HG02981 (cell line): ENCODE results near the gene NKAIN2.

Experiments used
- ATAC-seq: cut with Tn5 transposase; IDR thresholded peaks from one replicate; pipeline ENCODE4 v1.9.1; 2021; ENCODE audit warnings: mild to moderate bottlenecking, moderate library complexity; ENCODE audit not compliant: unreplicated experiment

Gene NKAIN2

DNA sequence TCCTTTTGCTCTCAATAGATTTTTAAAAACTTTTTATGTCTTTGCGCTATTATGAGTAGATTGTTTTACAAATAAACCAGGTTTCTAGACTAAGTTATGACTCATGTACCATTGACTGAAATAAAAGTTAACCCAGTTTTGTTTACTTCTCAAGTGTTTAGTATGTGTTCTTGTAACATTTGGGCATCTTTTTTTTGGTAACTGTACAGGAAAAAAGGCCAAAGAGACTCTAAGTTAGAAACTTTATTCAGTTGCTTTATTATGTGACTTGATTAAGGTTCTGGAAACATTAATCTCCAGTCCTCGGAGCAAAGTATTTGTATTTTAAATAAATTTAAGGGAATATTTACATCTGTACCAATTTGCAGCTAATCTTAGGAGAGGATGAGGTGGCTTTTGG is 2.9 kb downstream of the NKAIN2 start:
- no peak for ATAC-seq

- no peak for ATAC-seq
Measured at GRCh38 chr6:123808556-123808955, 4.9 kb downstream of the NKAIN2 start.

DNA sequence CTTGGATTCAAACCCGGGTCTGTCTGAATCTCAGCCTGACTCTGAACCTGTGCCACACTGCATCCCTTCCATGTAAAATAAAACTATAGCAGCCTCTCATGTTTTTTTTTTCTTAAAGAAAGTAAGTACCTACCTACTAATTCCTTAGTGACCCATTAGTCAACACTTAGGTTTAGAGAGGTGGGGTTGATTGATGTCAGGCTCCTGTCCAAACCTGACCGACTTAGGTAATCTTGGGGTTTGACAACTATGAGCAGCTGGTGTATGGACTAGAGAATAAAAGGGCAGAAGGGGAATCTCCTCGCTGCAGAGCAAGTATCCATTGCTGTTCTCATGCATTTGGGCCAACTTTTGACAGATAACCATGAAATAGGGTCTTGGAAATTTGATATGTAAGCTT is 6.5 kb downstream of the NKAIN2 start:
- no peak for ATAC-seq

DNA sequence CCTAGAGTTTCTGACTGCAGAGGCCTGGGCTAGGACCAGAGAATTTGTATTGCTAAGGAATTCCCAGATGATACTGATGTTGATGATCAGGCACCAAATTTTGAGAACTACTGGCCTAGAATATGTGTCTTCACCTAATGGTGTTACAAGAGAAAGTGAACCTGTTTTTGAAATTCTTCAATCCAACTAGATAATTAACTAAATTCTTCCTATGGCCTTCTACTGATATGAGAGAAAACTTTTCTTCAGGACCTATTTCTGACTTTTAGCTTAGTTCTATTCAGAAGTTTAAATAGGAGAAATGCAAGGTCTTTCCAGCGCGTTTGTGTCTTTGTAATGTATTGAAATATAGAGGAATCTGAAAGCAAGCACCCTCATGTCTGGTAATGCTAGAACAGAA is 7.3 kb downstream of the NKAIN2 start:
- no peak for ATAC-seq

- no peak for ATAC-seq
Measured at GRCh38 chr6:123811378-123811777, 7.7 kb downstream of the NKAIN2 start.

GRCh38 chr6:123812621-123813020 is 9.0 kb downstream of the NKAIN2 start:
- no peak for ATAC-seq

DNA sequence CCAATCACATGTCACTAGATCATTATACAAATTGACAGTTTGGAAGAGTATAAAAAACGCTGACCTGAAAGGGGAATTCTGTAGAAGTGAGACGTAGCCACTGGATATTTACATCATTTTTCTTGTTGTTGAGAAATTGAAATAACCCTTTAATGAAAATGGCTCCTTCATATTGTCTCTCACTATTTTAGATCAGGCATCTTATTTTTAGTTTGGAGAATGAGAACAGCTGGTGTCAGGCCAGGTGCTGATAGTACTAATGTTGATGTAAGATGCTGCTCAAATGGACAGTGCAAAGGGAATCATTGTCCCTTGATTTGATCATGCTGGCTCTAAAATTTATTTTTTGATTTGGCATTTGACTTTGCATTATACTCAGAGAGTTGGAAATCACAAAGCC is 17.4 kb downstream of the NKAIN2 start:
- ATAC-seq = no peak

DNA sequence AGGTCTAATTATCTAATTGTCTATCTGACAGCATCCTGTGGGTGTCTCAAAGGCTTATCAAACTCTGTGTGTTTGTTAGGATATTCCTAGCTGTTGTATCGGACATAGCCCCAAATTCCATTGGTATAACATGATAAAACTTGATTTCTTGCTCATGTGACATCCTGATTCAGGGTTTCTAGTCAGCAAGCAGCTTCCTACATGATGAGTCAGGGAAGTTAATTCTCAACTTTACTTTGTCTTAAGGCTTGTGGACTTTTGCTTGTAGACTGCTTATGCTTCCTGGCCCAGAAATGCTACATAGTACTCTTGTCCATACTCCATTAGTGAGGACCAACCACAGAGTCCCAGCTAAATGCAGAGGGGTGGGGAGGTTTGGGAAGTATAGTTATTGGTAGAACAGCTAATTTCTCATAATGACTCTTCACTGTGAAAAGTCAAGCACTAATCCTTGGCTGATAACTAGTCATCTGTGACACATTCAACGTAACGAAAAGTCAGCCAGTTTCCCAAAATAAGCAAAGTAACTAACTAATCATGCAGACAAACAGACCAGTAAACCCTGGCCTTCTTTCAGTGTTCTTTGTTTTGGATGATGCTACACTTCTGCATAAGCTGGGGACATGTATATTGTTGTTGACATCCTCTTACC is 25.8 kb downstream of the NKAIN2 start:
- ATAC-seq = no peak

GRCh38 chr6:123830120-123830519 is 26.5 kb downstream of the NKAIN2 start:
- ATAC-seq = no peak

DNA sequence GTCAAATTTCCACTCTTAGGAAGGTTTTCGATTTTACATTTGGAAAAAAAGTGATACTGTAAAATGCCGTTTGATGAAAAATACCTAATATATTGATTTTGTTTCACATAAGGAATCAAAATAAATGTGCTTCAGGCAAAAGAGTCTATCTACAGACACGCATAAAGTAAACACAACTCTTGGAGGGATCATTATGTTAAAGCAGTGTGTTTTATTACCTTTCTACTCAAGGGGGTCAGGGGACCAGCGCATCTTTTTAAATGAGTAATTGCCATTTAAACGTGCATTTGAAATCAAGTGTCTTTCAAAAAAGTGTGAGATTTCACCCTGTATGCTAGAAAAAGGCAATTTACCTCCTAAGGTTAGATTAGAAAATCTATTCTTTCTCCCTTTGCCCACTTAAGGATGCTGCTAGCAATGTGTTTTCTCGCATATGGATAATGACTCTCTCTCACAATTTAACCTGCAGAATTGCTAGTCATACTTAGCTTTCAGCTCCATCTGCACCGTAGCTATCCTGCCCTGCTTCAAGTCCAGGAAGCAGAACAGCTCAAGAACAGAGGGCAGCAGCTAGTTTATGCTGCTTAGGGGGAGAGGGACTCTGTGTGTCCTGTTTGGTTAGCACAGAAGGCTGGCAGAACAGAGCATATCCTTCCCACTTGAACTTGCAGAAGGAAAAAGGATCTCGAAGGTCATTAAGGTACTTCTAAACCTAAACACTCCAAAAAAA is 35.0 kb downstream of the NKAIN2 start:
- no peak for ATAC-seq

GRCh38 chr6:123841067-123841896 is 37.6 kb downstream of the NKAIN2 start:
- ATAC-seq = no peak

DNA sequence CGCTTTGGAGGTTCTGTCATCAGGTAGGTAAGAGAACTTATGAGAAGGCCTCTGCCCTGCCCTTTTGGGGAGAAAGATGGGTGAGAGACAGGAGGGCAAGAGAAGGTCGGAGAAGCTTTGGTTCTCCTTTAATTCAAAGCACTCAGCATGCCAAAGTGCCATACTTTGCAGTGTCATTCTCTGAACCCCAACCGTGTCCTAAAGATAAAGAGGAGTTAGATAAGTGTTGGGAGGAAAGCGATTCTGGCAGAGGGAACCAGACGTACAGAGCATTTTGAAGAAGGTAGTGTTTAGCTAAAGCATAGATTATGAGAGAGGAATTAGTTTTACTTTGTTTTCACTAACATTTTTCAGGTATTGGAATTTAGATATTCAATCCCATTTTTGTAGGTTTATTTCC is 40.3 kb downstream of the NKAIN2 start:
- no peak for ATAC-seq

DNA sequence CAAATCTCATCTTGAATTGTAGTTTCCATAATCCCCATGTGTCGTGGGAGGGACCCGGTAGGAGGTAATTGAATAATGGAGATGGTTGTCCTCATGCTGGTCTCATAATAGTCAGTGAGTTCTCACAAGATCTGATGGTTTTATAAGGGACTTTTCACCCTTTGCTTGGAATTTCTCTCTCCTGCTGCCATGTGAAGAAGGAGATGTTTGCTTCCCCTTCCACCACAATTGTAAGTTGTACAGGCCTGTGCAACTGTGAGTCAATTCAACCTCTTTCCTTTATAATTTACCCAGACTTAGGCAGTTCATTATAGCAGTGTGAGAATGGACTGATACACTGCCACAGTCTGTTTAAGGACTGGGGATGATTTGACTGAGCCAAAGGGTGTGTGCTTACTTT is 44.7 kb downstream of the NKAIN2 start:
- ATAC-seq = no peak

- no peak for ATAC-seq
Measured at GRCh38 chr6:123849406-123849805, 45.7 kb downstream of the NKAIN2 start.

- no peak for ATAC-seq
Measured at GRCh38 chr6:123850555-123850954, 46.9 kb downstream of the NKAIN2 start.

DNA sequence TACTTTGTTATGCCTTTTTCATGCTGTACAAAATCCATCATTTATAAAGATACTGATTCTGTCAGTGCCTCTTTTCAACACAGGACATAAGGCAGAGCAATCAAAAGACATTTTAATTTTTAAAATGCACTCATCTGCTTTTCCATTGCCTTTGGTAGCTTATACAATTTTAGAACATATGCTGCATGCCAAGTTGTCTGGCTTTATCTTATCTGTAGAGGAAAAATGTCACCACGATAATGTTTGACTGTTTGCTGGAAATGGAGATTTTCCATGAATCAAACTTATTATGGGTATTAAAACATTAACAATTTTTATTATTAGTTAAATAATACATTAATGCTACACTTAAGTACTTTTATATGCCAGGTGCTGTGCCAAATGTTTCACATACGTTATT is 50.5 kb downstream of the NKAIN2 start:
- ATAC-seq = no peak

DNA sequence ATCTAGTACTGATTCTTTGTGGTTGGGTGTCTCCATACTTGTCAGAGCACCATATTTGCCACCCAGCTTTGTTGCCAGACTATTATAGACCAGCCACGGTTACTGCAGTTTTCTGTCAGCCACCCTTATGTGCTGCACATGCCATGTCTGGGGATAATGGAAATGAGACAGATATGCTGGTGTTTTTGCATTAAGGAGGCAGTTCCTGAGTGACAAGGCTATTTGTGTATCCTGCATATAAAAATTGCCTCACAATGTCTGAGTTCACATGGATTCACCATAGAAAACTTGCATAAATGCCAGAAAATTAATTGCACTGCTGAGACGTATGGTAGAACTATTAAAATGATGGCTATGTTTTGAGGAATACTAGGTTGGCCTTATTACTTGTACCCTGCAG is 51.8 kb downstream of the NKAIN2 start:
- ATAC-seq = no peak

- ATAC-seq = no peak
Measured at GRCh38 chr6:123859291-123859690, 55.6 kb downstream of the NKAIN2 start.

DNA sequence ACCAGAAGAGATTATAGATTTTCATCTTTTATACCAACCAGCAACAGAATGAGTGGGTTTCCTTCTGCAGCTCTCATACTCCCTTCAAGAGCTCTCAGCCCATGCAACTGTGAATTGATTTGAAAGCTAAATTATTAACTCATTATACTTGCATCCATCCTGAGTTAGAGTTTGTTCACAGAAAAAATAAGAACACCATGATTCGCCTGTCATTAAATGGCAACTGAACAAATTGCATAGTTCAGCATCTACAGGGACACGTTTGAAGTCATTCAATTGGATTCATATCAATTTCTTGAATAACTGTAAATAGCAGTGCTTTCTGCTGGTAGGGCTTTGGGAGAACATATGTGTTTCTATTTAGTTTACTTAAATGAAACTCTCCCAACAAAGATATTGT is 65.7 kb downstream of the NKAIN2 start:
- no peak for ATAC-seq

DNA sequence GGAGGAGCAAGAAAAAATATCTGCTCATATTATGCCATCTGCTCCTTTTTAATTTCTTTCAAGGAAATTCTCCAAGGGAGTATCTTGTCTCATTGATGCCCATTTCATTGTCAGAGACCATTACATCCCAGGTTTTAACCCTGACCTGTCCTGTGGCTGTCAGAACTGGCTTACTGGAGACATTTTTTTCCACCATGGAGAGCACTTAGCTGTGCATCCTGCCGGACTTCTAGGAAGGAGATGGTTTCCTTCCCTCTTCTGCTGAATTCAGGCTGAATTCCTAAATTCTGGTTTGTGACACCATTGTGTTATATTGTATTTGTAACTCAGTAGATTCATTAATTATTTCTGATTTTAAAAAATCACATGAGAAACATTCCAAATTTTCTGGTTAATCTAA is 70.3 kb downstream of the NKAIN2 start:
- no peak for ATAC-seq

DNA sequence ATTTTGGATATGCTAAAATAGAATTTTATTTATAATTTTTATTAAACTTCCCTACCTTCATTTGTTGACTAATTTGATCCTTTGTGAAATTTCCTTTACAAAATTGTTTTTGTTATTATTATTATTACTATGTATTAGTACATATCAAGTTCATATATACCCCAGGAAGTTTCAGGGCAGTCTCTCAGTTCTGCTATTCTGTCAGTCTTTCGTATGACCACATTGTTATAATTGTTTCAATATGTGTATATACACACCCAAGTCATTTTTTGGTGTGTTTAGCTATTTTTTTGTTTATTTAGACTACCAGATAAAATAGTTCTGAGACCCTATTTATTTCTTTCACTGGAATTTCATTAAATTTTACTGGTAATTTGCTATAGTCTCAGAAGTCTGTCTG is 72.1 kb downstream of the NKAIN2 start:
- peak; percentile 42 for ATAC-seq

DNA sequence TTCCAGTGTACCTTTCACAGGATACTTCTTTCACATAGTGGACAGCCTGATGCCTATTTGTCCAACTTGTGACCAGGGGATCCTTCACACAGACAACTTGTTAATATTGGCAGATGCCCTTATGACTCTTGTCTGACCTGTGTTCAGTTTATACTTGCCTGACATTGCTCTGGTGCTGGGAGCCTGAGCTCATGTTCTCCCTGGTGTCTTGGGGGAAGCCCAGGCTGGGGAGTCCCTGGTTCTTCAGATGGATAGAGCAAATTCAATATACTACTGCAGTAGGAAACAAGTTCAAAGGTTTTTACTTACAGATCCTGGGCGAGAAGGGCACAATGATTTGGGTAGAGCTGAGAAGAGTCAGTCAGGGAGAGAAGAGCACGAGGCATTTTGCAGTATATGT is 76.1 kb downstream of the NKAIN2 start:
- no peak for ATAC-seq
